GM19240 (cell line): Measurements from ENCODE around the gene MEGF11.

Experiments
- DNase-seq: peaks from one replicate; pipeline ENCODE4 v3.0.0; 2011; ENCODE audit warnings: low spot score; ENCODE audit not compliant: insufficient read length

The MEGF11 gene

DNA sequence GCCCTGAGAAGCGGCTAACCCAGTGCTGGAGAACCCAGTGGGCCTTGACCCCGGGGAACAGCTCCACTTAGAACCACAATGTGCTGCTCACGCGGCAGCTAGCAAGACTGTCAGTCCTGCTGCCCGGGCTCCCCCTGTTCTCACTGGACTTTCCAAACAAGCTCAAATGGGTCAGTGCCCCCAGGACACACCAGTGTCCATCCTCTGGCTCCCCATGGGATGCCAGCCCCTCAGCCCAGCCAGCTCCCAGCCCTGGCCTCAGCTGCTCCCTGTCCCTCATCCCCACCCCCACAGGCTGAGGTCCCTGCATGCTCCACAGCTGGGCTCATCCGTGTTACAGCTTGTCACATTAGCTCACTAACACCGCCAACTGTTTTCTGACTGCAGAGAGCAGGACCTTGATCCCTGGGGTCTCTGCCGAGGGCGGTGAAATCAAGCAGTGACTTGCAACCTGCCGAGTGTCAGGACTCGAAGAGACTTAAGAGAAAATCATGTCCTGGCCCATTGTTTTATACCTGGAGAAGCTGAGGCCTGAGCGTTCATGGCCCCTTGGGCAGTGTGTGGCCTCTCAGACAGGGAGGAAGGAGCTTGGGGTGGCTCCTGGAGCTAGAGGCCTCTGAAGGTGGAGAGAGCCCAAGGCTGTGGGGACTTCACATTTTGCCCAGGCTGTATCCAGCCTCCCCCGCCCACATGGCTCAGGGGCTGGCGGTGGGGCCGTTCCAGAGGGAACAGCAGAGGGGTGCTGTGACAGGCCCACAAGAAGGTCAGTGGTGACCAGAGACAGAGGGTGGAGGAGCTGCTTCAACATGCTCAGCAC is 157.5 kb downstream of the MEGF11 start:
- no peak for DNase-seq

DNA sequence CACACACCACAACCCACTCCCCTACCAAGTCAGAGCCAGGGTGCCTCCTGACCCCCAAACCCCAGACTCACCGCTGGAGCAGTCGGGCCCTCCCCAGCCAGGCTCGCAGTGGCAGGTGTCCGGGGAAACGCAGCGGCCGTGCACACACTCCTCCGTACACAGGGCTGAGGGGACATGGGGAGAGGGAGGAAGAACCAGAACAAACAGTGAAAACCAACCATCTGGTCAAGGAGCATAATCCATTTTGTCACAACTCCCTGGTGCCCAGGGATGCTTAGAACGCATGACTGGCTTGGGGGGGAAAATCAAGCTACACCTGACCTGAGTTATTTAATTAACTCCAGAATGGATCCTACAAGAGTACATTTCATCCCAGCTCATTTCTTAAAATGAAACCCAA is 159.2 kb downstream of the MEGF11 start:
- no peak for DNase-seq

DNA sequence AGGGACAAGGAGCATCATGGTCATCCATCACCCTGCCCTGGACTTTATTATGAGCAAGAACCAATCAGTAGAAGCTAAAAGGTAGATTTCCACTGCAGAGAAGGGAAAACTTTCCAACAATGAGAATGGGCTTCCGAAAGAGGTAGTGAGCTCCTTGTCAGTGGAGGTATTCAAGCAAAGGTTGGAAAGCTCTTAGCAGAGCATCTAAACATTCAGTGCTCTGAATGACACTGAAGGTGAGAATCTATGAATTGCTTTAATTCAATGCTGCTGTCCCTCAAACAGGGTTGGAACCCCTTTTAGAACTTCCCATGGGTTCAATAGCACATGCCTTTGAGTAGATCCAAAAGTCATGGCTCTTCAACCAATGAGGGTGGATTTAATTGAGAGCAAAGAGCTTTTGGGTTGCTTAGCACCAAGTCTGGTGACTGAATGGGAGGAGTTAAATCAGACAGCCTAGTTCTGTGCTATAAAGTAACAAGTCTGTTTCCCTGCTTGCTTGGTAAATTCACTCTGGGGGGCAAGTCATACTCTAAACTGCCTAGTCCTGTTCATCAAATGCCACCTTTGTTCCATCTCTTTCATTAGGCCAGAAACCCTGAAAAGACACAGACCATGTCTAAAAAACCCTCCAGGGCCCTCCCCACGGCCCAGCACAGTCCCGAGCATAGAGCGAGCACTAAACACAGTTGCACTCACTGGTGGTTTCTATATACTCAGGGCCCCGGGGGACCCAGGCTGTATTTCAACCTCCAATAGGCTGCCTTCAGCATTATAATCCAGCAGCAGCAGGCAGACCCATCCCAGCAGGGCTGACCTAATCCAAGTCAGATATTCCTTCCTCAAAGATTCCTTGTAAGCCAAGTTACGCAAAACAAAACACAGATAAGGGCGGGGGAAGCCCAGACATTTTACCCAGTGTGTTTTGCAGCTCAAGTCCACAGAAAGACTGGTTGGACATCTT is 161.2 kb downstream of the MEGF11 start:
- DNase-seq, result no peak

DNA sequence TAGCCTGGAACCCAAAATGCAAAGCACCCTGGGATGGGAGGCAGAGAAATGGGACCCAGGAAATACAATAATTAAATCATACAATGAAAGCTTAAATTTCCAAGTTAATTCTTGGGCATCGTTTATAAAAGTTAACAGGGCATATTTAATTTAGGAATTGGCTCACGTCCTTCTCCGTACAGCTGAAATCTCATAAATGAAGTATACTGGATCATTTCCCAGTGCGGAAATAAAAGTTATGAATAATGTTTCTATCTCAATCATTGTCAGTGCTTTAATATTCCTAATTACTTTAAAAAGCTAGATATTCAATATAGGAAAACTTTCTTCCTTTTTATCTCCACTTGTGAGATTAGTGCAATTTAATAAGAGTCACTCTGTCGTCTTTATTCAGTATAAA is 164.0 kb downstream of the MEGF11 start:
- DNase-seq, result no peak

DNA sequence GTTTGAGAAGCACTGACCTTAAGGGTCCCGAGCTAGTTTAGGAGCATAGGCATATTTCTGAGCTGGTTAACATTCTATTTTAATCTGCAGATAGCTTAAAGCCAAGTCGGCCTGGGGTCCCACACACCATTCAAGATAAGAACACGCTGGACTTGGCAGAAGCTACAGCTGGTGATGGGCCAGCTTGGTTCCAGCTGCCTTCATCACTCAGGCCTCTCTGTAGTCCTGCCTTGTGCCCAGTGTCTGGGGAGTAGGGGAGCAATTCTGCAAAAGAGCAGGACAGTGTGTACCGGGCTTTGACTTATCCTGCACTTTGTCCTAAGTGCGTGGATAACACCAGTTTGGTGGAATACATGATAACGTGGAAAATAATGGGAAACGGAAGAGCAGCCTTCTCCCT is 164.5 kb downstream of the MEGF11 start:
- no peak for DNase-seq

DNA sequence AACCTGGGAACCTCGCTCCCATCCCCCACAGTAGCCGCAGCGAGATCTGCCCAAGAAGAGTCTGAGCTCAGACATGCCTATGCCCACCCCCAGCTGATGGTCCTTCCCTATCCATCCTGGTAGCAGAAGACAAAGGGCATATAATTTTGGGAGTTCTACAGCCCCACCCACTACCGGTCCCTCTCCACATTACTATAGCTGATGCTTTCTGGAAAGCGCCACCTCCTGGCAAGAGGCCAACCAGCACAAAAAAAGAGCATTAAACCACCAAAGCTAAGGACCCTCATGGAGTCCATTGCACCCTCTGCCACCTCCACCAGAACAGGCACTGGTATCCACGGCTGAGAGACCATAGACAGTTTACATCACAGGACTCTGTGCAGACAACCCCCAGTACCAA is 168.4 kb downstream of the MEGF11 start:
- DNase-seq, result no peak

DNA sequence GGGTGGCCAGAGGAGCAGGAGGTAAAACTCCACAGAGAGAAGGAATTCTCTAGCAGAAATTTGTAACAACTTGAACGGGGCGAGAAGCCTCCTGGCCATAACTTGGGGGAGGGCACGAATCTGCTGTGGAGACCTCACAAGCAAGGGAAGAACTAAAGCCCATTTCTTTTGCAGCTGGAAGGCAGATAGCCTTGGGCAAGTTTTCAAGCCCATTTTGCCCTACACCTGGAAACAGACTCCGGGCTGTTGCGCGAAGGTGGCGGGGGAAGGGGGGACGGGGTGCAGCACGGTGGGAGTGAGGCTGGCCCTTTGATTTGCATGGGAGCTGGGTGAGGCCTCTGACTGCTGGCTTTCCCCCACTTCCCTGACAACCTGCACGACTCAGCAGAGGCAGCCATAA is 168.8 kb downstream of the MEGF11 start:
- DNase-seq, result no peak

DNA sequence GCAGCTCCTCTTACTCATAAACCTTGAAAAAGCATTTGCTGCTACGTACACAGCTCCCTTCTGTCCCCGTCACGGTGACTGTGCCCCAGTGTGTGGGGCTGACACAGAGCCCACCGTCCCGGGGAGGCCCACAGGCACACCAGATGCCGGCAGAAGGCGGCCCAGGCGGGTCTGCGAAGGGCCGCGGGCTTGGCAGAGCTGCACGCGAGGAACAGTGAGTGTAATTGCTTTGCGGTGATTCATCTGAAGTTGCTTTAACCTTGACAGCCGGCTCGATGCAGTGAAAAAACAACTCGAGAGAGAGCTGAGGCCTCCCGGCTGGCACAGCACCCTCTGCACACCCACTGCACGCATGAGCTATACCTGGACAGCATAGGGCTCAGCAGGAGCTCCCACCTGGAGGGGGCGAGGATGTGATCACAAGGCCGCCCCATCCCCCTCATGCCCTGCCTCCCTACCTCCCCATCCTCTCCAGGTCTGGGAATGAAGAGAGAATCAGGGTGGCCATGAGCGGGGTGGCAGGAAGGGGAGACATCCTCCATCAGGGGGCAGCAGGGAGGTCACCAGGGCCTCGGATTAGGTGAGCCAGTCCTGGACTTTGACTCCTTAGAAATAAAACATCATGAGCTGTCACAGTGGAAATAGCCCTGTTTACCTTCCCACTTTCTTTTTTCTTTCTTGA is 172.7 kb downstream of the MEGF11 start:
- no peak for DNase-seq

DNA sequence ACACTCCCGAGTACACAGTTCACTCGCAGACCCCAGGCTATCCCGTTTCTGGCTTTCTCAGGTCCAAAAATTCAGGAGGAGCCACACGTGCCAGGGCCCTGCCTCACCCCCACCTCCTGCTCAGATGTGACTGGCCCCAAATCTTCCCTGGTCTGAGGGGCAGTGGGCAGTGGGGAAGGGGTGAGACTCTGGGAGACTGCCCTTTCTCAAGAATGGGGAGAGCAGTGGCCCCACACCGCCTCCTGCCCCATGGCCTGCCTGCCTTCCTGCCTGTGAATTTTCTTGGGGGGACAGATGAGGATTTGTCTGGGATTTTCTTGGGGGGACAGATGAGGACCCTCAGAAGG is 174.6 kb downstream of the MEGF11 start:
- no peak for DNase-seq

DNA sequence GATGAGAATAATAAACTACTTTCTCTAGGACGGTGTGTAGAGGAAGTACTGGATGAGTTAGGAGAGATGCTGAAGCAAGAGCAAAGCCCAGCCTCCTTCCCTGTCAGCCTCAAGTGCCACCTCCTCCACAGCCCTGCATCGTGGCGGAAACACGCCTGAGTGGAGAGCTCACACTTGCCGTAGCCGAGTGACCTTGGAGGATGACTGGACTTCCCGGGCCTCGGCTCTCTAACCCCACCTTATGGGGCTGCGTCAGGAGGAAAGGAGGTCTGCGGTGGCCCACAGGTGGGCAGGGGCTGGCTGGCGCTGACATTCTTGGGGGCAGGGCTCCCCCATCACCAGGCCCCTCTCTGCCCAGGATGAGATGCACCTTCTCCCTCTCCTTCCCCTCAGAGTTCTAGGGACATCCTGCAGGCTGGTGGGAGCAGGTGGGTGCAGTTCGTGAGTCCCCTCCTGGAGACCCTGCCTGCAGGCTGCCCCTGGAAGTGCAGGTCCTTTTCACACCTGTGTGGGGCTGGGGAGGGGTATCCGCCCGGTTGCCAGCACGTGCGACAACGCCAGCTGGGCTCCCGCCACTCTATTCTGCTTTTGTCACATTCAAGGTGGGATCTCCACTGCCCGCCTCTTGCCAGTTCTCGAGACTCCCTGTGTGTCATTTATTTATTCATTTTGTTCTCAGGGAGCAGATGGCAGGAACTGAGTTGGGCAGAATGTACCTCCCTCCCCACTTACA is 175.2 kb downstream of the MEGF11 start:
- DNase-seq, result no peak

DNA sequence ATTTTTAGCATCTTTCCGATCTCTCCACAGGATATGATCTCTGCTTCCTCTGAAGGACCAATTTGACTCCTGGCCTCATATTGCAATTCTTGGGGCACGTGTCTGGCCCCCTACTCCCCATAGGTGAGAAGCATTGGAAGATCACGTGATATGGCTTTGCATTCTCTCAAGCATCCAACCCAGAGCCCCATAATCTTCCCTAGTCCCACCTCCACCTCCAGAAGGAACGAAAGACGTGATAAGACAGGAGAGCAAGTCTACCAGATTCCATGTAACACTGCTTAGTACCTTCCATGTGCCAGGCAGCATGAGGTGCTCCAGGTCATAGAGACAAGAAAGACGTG is 176.3 kb downstream of the MEGF11 start:
- no peak for DNase-seq

DNA sequence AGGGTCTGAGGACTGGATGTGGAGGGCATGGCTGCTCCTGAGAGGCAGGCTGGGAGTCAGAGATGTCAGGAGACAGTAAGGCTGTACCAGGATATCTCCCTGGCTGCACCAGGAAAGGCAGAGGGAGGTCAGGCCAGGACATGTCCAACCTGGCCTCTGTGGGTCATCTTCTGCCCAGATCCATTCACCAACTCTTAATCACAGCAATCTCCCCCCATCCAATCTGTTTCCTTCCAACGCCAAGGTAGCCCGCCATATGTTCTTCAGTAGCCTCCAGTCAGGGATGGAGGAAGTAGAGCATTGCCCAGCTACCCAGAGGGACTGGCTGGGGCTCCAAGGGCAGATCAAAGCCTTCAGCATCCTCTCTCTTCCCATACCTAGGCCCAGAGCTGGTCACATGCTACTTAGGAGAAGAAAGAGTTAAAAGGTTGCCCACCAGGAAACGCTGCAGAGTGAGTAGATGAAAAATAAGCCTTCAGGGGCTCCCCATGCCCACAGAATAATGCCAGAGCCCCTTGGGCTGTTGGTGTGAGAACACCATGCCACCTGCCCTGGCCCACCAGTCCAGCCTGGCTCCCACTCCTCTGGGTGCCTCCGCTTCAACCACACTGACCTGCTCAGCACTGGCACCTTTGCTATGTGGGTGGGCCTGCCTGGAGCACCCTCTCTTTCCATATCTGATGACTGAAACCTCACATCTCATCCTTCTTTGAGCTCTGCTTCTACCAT is 176.8 kb downstream of the MEGF11 start:
- DNase-seq, result no peak

DNA sequence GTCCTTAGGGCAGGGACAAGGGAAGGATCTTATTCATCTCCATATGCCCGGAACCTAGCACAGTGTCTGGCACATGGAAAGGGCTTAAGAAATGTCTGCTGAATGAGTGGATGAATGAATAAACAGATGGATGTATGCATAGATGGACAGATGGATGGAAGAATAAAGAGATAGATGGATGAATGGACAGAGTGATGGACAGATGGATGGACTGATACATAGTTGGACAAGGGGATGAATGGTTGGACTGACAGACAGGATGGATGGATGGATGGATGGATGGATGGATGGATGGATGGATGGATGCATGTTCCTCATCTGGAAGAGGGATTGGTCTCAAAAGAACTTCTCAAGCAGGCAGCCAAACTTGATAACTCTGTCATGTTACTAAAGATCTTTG is 177.6 kb downstream of the MEGF11 start:
- no peak for DNase-seq

DNA sequence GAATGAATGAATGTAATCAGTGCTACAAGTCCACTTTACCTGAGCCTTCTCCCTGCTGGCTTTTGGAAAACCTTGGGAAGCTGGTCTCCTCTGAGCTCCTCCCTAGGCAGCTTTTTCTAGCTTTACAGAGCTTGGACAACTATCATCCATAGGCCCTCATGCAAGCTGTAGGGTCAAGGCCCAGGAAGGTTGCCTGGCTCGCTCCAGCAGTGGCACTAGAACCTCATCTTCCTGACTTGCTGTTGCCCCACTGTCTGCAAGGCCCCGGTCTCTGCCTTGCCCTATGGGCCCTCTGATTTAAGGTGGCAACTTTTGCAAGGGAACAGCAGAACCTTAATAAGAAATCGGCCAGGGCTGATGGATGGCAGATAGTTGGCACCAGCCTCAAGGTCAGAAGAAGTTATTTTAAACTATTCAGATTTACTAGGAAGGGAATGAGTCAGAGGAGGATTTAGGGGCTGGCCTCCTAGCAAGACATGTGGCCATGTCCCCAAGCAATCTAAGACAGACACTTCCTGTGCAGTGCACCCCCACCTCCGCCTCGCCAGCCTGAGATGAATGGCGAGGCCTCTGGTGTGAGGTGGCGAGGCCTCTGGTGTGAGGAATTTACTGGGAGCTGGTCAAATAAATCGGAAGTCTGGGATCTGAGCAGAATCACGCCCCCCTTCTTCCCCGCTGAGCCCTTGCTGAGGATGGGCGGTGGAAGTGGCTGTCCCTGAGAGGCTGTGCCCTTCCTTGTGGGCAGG is 180.8 kb downstream of the MEGF11 start:
- no peak for DNase-seq

DNA sequence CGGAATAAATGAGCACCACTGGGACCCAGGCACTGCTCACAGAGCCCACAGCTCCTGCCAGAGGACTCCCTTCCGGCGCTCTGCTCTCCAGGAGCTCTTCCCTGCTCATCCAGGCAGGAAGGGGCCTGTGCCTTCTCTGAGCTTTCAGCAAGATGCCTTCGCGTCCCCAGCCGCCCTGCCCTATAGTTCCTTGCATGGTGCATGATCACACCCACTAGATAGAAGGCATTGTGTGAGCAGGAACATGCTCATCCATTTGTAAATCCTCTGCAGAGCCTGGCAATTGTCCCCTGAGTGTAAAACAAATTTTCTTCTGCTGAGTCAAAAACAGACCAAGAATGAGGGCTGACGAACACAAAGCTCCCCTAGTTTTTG is 181.6 kb downstream of the MEGF11 start:
- no peak for DNase-seq

DNA sequence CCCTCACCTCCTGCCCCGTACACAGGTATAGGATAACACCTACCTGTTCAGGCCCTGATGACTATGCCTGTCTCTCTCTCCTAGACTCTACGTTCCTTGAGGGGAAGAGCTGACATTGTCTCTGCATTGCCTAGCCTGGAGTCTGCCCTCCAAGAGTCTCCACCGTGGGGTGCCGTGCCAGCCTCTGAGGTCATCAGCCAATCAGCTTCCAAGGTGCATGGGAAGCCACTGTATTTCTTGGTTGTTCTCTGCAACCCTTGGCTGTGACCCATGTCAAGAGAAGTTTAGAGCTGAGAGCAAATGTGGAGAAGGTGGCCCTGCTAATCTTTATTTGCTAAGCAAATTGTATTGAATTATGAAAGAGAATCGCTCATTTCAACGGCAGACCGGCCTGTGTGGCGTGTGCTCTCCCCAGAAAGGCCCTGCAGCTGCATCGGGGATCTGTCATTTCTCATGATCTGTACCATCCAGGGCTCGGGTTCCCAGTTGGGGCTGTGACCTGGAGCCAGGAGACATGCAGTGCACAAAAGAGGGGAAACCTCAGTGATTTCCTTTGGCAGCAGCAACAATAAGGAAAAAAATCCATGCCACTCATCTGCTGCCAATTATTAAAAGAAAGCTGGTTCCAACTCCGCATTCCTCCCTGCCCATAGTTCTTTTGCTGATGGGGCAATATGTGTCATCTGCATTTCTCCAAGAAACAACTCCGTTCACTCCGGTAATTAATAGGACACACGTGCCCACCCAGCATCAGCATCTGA is 182.2 kb downstream of the MEGF11 start:
- DNase-seq, result no peak

DNA sequence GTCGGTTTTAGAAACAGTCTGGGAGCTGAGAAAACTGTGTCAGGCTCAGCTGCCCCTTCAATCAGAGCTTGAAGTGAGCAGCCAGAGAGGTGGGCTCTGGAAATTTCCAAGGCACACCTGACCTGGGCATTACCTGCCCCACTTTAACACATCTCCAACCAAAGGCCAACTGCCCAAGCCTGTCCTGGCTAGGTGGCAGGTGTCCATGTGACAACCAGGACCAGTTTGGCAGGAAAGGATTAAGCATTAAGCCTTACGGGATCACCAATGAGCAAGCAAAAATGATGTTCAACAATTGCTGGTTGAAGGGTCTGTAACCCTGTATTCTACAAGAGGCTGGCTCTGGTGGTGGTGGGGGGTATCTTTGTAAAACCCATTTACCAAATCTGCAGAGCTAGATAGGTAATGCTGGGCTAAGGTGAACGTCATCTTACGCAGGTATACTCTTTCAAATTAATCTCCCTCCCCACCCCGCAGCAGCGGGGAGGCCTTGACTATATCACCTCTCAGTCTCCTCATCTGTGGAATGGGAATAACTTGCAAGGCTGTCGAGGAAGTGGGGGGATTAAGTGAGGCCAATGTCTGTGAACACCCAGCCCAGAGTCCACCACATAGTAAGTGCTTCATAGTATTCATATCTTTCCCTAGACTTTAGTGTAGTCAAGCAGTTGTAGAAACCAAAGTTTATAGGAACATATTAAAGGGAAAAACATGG is 183.2 kb downstream of the MEGF11 start:
- no peak for DNase-seq

DNA sequence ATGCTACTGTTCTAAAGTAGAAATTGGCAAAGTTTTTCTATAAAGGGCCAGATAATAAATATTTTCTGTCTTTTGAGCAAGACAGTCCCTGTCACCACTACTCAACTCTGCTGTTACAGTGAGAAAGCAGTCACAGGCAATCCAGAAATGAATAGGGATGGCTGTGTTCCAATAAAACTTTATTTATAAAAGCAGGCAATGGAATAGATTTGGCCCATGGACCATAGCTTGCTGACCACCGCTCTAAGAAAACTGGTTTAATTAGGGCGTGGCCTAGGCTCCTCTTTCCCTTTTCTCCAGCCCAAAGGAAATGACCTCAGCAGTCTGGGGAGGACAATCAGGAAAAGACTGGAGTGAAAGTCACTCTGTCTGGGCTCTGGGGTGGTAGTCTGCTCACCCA is 183.8 kb downstream of the MEGF11 start:
- DNase-seq, result no peak

DNA sequence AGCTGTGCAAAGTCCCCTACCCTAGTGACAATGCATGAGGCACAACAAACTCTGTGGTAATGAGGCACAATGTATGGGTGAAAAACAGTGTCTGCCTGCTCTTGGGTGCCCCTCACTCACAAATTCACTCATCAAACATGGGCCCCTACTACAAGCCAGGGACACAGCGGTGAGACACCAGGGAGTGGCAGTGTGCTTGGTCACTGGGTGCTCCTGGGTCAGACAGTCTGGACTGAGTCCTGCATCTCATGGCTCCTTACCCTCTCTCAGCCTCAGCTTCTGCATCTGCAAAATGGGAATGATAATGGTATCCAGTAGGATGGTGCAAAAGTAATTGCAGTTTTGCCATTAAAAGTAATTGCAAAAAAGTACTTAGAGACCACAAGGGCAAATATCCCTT is 184.7 kb downstream of the MEGF11 start:
- no peak for DNase-seq
